HG03457 (cell line): ENCODE results near the gene LIFR.

Source experiments
- ATAC-seq: cut with Tn5 transposase; IDR thresholded peaks from one replicate; pipeline ENCODE4 v1.9.1; 2021; ENCODE audit warnings: moderate number of reproducible peaks; ENCODE audit not compliant: unreplicated experiment

The LIFR gene

DNA sequence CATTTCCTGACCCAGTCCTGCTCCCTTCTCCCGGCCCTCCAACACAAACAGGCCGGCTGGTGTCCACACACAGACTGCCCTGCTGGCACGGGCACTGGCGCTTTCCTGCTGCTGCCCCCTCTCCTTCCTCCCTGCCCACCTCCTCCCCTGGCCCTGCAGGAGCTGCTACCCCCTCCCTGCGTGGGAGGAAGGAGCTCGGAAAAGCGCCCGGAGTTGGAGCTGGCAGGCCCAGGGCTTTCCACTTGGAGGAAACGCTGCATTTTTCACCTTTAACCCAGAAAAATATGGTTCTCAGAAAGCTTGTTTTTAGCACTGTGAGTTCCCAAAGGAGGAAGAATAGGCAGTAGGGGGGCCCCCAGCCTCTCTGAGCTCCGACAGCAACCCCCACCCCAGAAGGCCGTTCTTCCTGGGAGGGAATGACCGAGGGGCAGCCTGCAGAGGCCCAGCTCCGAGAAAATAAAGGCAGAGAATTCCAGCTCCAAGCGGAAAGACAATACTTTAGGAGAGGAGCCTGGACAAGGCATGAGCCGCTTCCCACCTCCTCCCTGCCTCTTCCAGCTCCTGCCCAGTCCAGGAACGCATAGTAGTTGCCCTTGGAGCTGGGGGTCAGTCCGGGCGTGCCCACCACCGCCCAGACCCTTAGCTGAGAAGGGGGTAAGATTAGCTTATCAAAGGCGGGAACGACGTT is 88.9 kb downstream of the LIFR start:
- ATAC-seq, result no peak

DNA sequence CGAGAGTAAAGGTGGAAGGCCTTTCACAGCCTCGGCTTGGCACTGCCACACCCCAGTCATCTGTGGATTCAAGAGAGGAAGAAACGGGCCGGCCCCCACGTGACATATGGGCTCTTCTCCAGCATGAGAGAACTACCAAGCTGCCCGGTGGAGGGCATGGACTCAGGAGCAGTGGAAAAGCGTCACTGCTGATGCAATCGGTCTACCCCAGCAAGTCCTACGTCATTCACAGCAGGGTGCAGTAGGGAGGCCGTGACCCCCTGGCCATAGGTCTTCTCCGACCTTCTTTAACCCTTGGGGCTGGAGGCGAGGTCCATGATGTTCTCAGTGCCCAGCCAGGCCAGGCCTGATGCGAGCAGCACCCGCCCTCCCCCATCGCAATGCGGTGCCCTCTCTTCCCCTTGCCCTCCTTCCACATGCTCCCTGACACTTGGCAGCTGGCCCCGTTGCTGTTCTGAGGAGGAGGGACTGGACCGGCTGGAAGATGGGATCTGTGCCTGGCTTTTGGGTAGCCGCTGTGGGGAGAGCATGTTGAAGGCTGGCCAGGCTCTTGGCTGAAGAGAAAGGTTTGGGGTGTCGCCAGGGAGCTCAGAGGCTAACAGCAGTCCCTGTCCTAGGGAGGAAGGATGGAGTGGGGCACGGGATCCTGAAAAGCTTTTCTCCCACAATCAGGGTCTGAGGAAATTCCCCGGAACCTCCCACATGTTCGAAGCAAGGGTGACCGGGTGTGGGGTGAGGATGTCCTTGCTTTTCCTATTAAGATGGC is 89.8 kb downstream of the LIFR start:
- no peak for ATAC-seq

DNA sequence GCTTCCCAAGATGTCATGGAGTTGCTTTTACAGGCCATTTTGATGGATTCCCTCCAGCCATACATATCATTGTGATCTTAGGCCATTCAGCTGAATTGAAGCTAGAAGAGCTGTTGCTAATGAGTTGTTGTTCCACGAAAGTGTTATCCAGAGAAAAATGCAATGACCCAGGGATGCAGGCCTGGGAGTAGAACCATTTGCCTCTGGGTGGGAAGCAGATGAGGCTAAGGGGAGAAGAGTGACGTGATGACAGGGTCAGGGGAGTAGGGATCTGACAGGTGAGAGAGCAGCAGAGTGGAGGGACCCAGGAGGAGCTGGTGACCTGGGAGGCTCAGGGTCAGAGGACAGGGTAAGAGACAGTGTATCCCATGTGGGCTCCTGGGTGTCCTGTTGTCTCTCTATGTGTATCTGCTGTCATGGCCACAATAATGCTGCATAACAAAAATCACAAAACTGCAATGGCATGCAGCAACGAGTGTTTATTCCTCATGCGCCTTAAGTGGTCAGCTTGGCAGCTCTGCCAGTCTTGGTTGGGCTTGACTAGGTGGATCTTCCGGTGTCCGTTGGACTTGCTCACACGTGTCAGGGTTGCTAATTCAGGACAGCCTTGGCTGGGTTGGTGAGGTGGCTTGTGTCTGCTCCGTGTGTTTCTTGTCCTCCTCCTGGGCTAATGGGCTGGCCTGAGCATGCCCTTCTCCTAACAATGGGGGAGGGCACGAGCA is 90.6 kb downstream of the LIFR start:
- ATAC-seq, result no peak

DNA sequence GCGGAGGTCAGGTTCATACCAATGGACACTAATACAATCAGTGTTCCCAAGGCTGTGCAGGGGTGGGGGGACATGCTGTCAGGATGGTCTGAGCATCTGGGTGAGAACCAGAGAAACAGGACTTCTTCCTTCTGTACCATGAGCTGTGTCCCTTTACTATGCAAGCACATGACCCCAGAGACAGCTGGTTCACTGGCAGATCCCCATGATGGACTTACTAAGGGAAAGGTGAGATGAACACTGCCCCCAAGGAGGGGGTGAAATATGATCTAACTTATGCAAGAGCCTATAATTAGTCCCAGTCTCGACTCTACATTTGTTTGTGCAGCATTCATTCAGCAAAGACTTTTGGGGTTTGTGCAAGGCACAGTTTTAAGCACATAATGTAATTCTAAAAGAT is 91.4 kb downstream of the LIFR start:
- no peak for ATAC-seq

DNA sequence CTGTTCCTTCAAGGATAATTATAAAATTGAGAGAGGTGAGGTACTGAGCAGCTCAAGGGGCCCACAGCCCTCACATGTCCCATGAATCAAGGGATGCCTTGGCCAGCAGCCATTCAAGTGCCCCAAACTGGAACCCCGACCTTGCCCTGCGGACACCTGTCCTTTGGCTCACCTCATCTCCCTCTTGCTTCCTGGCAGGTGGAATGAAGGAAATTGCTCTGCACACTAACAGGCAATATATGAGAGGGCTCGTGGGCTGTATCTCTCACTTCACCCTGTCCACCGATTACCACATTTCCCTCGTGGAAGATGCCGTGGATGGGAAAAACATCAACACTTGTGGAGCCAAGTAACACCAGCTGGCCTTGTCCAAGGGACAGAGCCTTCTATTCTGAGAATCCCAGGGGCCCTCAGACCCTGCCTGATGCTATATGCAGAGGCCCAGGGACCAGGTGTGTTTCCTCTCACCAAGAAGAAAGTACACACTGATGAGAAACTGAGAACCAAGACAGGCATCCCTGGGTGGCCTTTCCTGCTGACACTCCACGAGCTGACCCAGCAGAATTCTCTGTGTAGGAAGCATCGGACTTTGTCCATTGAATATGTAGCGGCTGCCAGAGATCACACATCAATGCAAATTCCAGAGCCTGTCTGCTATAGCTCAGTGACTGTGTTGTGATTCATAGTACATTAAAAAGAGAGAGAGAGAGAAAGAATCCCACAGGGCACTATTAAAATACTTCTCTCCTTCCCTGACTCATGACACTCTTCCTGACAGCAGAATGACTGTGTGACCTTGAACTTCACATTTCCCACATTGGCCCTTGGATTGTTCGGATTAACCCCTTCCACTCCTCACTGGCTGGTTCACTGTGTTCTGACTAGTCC is 92.6 kb downstream of the LIFR start:
- ATAC-seq, result no peak

DNA sequence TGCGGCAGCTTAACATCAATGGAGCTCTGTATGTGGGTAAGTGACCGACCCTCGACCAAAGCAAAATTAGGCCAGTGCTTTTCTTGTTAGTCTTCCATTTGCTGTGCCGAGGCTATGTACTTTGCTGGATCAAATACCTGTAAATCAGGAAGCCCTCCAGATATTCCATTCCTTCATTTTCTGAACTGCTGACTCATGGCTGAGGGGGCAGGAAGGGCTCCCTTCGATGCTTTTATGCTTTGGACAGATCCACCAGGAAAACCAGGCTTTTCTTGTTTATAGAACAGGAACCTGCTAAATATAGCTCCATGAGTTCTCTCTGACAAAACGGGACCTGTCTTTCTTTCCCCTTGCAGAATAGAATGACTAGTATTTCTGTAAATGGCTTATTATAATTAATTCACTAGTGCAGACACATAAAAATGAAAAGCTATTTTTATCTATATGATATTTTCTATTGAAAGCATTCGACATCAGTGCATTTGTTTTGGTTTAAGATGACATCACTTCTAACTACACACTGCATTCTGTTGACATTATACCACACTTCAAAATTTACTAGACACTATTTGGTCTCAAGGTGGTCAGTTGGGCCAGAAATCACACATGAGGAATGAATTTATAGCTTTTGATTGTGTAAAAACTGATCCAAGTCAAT is 93.3 kb downstream of the LIFR start:
- ATAC-seq, result no peak

DNA sequence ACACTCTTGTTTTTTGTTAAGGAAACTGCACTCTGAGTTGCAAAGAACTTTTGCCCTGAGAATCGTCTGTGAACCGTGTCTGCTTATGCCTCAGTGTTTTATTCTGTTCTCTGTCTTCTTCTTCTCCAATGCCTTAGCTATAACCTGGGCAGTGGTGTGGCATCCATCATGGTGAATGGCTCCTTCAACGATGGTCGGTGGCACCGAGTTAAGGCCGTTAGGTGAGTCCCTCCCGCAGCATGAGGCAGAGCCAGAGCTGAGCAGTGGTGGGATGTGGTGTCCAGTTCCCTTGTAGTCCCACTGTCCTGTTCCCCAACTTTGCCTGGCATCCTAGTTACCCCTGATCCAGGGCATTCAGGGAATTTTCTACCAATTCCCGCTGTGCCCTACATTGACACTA is 98.3 kb downstream of the LIFR start:
- no peak for ATAC-seq

DNA sequence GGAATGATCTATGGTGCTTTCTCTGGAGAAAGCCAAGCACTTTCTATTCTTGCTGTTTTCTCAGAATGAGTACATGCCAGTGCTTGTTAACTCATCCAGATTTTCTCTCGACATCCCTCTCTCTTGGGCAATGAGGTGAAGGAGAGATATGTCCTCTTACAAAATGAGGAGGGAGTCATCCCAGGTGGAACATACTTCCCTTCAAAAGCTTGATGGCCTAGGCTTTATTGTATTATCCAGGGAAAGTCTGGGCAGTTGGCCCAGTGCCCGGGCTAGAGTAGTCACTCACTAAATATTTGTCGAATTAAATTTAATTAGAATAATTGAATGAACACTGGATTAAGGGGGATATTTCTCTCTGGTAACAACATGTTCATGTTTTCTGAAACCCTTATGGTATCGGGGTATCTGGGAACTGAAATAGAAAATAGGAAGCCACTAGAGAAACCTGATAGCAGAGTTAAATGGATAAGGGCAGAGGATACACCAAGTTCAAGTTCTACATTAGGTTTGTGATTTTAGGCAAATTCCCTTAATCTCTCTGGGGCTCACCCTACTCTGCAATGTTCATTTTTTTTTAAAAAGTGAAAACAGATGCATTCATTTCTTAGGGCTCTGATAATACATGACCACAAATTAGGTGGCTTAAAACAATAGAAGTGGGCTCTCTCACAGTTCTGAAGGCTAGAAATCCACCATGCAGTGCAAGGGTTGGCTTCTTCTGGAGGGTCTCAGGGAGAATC is 99.6 kb downstream of the LIFR start:
- no peak for ATAC-seq

DNA sequence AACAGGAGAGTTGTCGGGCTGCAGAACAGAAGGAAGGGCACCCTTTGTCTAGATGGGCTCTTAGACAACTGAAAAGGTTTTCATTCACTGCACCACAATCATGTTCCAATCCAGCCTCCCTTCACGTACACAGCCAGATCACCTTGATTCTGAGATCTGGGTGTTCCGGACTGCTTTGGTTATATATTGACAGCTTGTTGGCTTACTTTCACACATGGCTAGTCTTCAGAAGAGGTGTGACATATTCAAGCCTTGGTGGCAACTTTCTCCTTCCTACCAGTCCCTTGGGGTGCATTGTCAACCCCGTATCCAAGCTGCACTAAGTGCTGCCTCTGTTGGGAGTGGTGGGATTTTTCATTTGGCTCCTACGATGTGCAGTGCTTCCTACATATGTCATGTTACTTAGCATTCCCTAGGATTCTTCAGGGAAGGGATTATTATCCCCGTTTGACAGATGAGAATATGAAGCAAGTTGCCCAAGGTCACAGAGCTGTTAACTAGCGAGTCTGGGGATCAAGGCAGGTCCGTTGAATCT is 100.6 kb downstream of the LIFR start:
- peak; percentile 39 for ATAC-seq

DNA sequence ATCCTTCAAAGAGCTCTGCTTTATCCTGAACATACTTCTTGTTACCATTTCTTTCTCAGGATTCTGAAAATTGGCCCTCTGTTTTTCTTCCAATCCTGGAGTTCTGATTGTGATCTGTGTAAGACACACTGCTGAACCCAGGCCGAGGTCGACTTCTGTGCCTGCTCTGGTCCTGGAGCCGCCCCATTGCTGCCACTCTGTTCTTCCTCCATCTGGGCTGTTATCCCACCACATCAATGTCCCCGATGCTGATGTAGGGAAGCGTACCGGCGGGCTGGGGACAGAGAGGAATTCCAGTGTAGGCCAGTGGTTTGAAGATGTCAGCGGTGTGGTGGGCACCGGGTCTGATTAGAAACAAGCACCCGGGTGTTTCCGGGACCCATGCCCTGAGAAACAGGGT is 102.5 kb downstream of the LIFR start:
- ATAC-seq, result peak; percentile 4

DNA sequence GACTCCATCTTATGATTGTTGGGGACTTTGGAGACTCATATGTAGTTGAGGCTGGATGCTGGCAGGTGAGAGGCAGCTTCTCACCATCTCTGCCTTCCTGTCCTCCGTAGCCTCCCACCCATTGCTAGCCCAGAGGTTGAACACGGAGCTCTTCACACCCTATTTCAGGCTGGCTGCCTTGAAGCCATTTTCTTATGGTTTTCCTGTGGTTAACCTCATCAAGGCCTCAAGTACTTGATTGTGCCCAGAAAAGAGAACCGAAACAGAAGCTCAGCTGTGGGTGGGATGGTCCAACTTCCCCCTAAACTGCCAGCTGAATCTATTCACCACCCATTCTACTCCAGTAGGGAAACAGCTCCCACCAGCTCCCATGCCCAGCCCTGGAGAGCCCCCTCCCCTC is 102.9 kb downstream of the LIFR start:
- peak; percentile 98 for ATAC-seq

DNA sequence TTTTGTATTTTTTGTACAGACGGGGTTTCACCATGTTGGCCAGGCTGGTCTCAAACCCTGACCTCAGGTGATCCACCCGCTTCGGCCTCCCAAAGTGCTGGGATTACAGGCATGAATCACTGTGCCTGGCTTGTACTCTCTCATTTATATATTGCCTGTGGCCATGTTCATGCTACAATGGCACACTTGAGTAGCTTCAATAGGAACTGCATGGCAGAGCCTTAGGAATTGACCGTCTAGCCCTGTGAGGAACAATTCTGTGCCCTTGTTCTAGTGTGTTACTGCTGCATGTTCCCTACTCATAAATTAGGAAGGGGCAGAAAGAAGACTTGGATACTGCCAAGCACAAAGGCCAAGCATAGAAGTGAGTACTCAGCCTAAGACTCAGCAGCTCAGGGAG is 104.2 kb downstream of the LIFR start:
- ATAC-seq, result no peak

DNA sequence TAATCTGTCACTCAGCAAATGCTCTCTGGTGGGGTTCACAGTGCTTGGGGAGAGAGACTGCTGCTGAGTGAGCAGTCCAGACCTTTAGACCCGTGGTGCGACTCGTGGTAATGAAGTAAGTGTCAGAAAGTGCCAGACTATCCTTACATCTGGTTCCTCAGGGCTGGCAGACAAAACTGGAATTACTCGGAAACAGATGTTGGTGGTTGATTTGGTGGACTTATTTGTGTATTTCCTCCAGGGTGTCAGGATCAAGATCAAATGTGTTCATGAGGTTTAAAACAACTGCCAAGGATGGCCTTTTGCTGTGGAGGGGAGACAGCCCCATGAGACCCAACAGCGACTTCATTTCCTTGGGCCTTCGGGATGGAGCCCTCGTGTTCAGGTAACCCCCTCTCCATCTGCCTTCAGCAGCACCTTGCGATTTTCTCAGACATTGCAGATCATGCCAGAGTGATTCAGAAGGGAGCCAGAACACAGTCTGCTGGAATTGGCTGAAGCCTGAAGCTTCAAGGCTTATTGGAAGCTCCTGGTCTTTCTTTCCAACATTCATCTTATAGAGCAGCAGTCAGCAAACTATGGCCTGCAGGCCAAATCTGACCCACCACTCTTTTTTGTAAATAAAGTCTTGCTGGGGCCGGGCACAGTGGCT is 105.2 kb downstream of the LIFR start:
- no peak for ATAC-seq

DNA sequence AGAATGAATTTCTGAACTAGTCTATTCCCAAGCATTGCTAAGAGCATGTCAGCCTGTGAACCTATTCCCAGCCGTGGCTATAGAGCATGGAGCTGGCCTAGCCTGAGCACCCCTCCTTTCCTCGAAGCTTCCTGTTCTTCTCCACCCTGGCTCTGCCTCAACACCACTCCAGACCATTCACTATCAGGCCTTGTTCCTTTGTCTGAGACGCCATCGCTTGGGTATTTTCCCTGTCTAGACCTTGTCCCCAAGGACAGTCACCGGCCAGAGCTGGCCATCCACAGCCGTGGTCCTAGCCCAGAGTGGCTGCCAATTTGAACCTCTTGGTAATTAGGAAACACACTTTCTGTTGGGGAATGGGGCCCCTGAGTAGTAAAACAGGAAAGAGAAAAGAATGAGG is 105.8 kb downstream of the LIFR start:
- no peak for ATAC-seq

DNA sequence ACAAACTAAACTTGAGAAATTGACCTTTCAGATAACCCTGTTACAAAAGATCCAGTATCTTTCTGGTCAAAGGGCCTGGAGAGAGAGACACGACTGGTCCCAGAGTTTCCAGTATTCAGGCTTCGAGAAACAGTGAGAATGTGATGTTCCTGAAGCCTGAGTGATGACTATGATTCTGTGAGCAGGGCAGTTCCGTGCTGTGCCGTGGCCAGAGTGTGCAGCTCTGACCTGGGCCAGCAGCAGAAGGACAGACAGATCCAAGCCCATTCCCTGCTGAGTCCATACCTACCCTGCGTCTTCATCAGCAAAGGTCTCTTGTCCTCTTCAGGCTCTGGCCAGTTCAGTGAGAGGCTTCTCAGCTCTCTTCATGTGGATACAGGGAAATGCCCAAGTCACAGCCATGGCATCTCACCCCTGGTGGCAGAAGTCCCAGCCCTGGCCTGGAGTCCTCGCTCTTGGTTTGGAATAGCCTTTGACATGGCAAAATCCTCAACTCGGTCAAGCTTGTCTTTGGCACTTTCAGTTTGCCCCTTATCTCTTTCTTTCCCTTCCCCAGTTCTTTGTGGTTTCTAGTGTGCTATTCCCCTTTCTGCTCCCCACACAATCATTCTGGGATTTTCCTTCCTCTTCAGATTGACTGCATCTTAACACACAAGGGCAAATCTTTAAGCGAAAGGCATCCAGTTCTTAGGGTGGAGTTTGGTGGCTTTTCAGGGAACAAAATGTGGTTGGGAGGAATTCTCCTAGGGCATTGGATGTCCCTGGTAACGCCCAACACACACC is 107.7 kb downstream of the LIFR start:
- ATAC-seq, result no peak

DNA sequence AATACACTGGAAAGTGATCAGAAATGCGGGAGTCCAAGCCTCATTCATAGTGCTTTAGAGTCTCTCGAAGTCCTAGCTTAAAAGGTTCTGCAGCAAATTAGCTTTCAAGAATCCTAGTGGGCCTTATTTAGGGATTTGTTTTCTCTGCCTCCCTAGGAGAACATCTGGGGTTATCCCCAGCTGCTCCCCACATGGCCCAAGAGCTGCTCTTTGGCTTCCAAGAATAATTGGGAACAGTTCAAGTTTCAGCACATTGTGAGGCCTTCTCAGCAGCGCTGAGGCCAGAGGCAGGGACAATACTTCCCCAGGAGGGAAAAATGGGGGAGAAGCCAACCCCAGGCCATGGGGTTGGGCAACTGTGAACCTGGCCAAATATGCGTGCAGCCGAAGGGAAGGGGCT is 108.7 kb downstream of the LIFR start:
- ATAC-seq, result no peak

DNA sequence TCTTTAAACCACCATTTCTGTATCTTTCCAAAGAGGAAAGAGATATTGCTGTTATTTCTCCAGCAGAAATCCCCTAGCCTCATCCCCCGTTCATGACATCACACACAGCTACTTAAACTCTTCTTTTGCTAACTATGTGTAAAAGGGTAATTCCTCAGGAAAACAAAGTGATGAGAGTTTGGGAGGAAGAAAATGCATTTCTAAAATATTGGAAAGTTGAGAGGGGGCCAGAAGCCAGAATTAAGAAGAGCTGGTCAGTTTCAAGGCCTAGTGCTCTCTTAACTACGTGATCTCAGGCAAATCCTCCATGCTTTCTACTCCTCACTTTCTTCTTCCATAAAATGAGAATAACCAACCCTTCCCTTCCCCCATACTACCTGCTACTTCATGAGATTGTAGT is 109.4 kb downstream of the LIFR start:
- ATAC-seq, result no peak

DNA sequence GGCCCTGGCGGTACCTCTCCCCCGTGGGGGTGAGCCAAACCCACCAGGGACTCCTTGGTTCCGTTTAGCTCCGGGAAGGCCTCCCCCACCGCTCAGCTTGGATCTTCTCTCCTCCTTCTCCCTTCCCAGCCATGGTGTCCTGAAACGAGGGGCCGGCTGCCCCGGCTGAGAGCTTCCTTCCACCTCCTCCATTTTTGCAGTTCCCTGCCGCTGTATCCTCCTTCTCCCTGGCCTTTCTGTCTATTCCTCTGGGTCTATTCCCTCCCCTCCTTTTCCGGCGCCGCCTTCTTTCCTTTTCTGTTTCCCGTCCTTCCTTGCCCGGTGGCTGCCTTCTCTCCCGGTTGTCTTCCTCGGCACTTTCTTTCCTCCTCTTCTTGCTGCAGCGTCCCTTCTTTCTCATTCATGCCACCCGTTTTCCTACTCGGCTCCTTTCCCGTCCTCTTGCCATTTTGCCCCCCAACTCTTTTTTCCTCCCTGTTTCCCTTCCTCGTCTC is 110.4 kb downstream of the LIFR start:
- no peak for ATAC-seq
